CD8-positive, alpha-beta memory T cell (primary cell): ENCODE results near the gene SLC34A1. TPM values are rescaled to one million over a fixed set of nuclear protein-coding genes. Genes with fewer than 3 reads are reported as not detected.

Source experiments
- CTCF ChIA-PET: fragments of 350-600 bp; sonication (Branson Sonifier 250); formaldehyde crosslinking; loops from one replicate; lab custom pipeline; 2021; ENCODE audit warnings: antibody characterized with exemption; lab: Charles Lee
- POLR2A ChIA-PET: fragments of 350-600 bp; sonication (Branson Sonifier 250); formaldehyde crosslinking; loops from one replicate; lab custom pipeline; 2021; ENCODE audit warnings: antibody characterized with exemption; lab: Charles Lee
- DNase-seq, 5 donors: peaks; one replicate each; pipeline versions ENCODE4 v3.0.0 to v3.0.0-alpha.2; 2020 to 2022; ENCODE audit warnings: mixed read lengths in 1 of 5
- H3K27ac ChIP-seq: one replicate; pipeline ENCODE4 v1.7.0; 2013; ENCODE audit warnings: low read depth, mild to moderate bottlenecking, low read length, moderate library complexity
- H3K27me3 ChIP-seq: 2 replicates; pipeline ENCODE4 v1.7.0; 2013; ENCODE audit warnings: low read length, mild to moderate bottlenecking; ENCODE audit not compliant: insufficient read depth, poor library complexity, severe bottlenecking
- H3K36me3 ChIP-seq: 2 replicates; pipeline ENCODE4 v1.7.0; 2013; ENCODE audit warnings: mild to moderate bottlenecking, low read length, moderate library complexity; ENCODE audit not compliant: insufficient read depth
- H3K4me1 ChIP-seq: 2 replicates; pipeline ENCODE4 v1.7.0; 2013; ENCODE audit warnings: mild to moderate bottlenecking, low read length, moderate library complexity; ENCODE audit not compliant: insufficient read depth
- H3K4me3 ChIP-seq: 2 replicates; pipeline ENCODE4 v1.7.0; 2013; ENCODE audit warnings: mild to moderate bottlenecking, low read length
- H3K9me3 ChIP-seq: 2 replicates; pipeline ENCODE4 v1.7.0; 2013; ENCODE audit warnings: mild to moderate bottlenecking, low read length
- H3K27ac Mint-ChIP-seq, 8 donors: one replicate each; pipeline ENCODE4 v1.8.0; 2020 to 2021; ENCODE audit warnings: mixed read lengths in 8 of 8, mild to moderate bottlenecking in 6 of 8, inconsistent platforms in 3 of 8, moderate library complexity in 3 of 8
- H3K27me3 Mint-ChIP-seq, 2 donors: one replicate each; pipeline ENCODE4 v1.8.0; 2020 to 2021; ENCODE audit warnings: mixed read lengths in 2 of 2, mild to moderate bottlenecking in 1 of 2, moderate library complexity in 1 of 2
- H3K36me3 Mint-ChIP-seq, 3 donors: one replicate each; pipeline ENCODE4 v1.8.0; 2020 to 2021; ENCODE audit warnings: mixed read lengths in 3 of 3, inconsistent platforms in 1 of 3, mild to moderate bottlenecking in 1 of 3
- H3K4me1 Mint-ChIP-seq, 3 donors: one replicate each; pipeline ENCODE4 v1.8.0; 2020 to 2021; ENCODE audit warnings: mixed read lengths in 3 of 3, inconsistent platforms in 1 of 3, mild to moderate bottlenecking in 1 of 3
- H3K4me3 Mint-ChIP-seq, 7 donors: one replicate each; pipeline ENCODE4 v1.8.0; 2020 to 2021; ENCODE audit warnings: mixed read lengths in 7 of 7, mild to moderate bottlenecking in 6 of 7, moderate library complexity in 4 of 7, inconsistent platforms in 2 of 7
- H3K9me3 Mint-ChIP-seq, 5 donors: one replicate each; pipeline ENCODE4 v1.8.0; 2020 to 2022; ENCODE audit warnings: mixed read lengths in 5 of 5, mild to moderate bottlenecking in 3 of 5, moderate library complexity in 2 of 5, inconsistent platforms in 1 of 5
- polyA plus RNA-seq: library from polyadenylated mRNA; unstranded; fragments of 300-500 nt; fragmentation: Illumina TruSeq; gene quantifications from one replicate; pipeline ENCODE4 v1.2.3, GENCODE V29; 2021
- total RNA-seq, 2 experiments: library from RNA; stranded (reverse); gene quantifications; one replicate each; pipeline ENCODE4 v1.2.3, GENCODE V29; 2021

SLC34A1 gene
- total and polyA plus RNA-seq, 3 experiments from 2014 or later = 0.09 to 0.17 TPM; not detected in 1

DNA sequence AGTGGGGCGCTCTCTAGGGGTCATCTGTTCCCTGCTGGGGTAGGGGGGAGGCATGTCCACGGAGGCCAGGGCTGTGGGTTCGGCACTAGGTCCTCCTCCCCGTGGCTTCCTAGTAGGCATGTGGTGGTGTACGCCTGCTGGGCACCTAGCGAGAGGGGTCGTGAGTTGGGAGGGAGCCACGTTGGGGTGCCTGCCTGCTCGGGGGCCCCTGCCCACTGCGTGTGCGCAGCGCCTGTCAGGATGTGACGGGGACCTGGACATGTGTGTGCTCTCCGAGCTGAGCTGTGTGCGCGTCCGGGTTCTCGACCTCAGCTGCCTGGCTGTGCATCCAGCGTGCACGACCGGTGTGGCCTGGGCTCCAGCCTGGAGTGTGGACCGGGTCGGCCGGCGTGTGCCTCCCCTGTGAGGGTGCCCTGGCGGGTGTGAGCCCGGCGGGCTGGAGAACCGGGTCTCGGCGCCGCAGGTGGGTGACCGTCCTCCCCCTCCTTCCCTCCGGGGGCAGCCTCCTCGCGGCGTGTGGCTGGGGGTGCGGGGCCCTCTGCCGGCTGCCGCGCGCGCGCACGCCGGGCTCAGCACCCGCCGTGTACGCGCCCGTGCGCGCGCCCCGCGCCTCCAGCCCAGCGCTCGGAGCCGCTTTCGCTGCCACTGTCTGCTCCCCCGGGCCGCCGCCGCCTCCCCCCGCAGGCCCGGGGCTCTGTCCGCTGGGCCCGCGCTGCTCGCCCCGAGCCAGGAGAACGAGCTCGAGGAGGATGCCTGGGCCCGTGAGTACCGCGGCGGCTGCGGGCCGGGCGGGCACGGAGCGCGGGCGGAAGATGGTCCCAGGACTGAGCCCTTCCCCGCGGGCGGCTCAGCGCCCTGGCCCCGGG is 62.2 kb downstream of the SLC34A1 start, which contains the start of gene PRR7:
PRR7 (plus strand) TSS at position 615 of the 866 bp plus-strand sequence. CDS start 8,254 bp downstream, outside the sequence.
- H3K9me3 ChIP-seq = no peaks in the 10 kb centered on the region
- no peaks in the 10 kb centered on the region for H3K9me3 Mint-ChIP-seq
- H3K4me3 Mint-ChIP-seq = peak within 1 kb of the TSS; percentile 74 to 92 (median 85)
- no peaks in the 10 kb centered on the region for H3K27me3 Mint-ChIP-seq
- CTCF ChIA-PET = interaction anchor here (0.6 to 20.8 kb wide), 15 partner anchors 8 to 137 kb away, joined by 3 to 326 read pairs (median 4); partner anchors contain the start of genes F12, GRK6 and PFN3
- H3K4me3 ChIP-seq = peak within 1 kb of the TSS; percentile 56
- peaks cover 0 to 19% (median 0%) of the 10 kb centered on the region in 3 donors for H3K36me3 Mint-ChIP-seq
- peak; percentile 58 to 85 (median 81) for DNase-seq
- no peaks in the 10 kb centered on the region for H3K27me3 ChIP-seq
- H3K27ac Mint-ChIP-seq = peak within 1 kb of the TSS; percentile 83 to 100 (median 98)
- peaks cover 8% of the 10 kb centered on the region for H3K36me3 ChIP-seq
- H3K27ac ChIP-seq = peak within 1 kb of the TSS; percentile 66
- POLR2A ChIA-PET = interaction anchor here (0.9 to 8.6 kb wide), 11 partner anchors 9 to 331 kb away, joined by 3 to 154 read pairs (median 7); partner anchors contain the start of genes GRK6 and LMAN2
- H3K4me1 Mint-ChIP-seq = peaks cover 39 to 55% (median 40%) of the 10 kb centered on the region in 3 donors
- H3K4me1 ChIP-seq = peaks cover 32% of the 10 kb centered on the region

DNA sequence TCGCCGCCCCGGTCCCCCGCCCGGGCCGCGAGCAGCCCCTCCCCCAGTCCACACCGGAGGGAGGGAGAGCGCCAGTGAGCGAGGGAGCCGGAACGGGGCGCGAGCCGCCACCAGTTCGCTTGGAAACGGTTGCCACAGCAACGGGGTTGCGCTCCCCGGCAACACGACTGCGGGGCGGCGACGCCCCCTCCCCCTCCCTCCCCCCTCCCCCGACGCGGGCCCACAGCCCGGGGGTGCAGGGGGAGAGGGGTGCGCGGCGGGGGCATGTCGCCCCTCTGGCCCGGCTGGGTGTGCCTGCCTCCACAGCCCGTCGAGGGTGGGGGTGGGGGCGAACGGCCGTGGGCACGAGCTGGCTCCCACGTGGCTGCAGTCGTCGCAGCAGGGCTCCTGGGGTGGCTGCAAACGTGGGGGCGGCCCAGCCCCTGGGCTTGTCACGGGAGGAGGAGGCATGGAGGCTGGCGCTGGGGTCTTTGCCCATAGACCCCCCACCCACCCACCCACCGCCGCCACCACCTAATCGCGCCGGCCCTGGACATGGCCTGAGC is 62.9 kb downstream of the SLC34A1 start:
- DNase-seq = peak; percentile 67 to 91 (median 81)
- peaks cover 32% of the 10 kb centered on the region for H3K4me1 ChIP-seq
- peaks cover 41 to 59% (median 42%) of the 10 kb centered on the region in 3 donors for H3K4me1 Mint-ChIP-seq
- peaks cover 0 to 12% (median 0%) of the 10 kb centered on the region in 3 donors for H3K36me3 Mint-ChIP-seq
- H3K27ac Mint-ChIP-seq = peak overlapping the region in 3 of 8 donors; percentile 79 to 97 (median 90)
- H3K4me3 ChIP-seq = peak overlapping the region; percentile 37
- H3K27me3 Mint-ChIP-seq = no peaks in the 10 kb centered on the region
- ChIA-PET POLR2A (interaction anchor here (0.6 to 8.6 kb wide), 9 partner anchors 8 to 314 kb away, joined by 3 to 154 read pairs (median 9); partner anchors contain the start of genes GRK6 and LMAN2), CTCF (interaction anchor here (1.1 to 20.8 kb wide), 8 partner anchors 10 to 137 kb away, joined by 3 to 326 read pairs (median 6); partner anchors contain the start of genes F12, GRK6 and PFN3)
- peak overlapping the region; percentile 66 for H3K27ac ChIP-seq
- peak overlapping the region in 5 of 7 donors; percentile 63 to 78 (median 72) for H3K4me3 Mint-ChIP-seq
- H3K27me3 ChIP-seq = no peaks in the 10 kb centered on the region
- H3K9me3 Mint-ChIP-seq = no peaks in the 10 kb centered on the region
- no peaks in the 10 kb centered on the region for H3K9me3 ChIP-seq
- H3K36me3 ChIP-seq = peaks cover under 1% of the 10 kb centered on the region

DNA sequence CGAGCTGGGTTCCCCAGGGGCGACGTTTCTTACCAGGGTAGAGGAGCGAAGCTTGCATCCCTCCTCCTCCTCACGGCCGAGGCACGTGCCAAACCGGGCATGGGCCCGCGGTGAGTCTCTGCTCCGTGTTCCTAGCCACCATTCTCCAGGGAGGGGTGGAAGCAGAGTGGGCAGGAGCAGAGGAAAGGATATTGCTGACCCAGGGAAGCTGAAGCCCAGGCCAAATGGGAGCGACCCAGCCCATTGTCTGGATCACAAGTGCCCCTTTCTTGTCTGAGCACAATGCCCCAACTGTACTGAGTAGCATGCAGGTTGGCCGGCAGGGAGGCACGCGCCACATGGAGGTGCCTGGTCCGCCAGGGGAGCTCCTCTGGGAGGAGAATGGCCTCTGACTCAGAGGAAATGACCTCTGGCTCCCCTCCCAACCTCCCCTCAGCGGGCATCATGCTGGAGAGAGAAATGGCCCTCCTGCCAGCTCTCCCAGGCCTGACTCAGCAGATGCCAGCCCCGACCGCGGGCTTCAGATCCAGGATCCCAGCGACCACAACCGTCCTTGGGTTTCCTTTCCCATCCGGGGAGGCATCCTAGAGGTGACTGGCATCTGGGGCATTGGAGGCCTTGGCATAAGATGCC is 63.5 kb downstream of the SLC34A1 start:
- H3K27me3 ChIP-seq = no peaks in the 10 kb centered on the region
- POLR2A ChIA-PET = interaction anchor here (0.6 to 8.6 kb wide), 9 partner anchors 7 to 315 kb away, joined by 3 to 154 read pairs (median 9); partner anchors contain the start of genes GRK6 and LMAN2
- peak overlapping the region; percentile 43 for H3K27ac ChIP-seq
- H3K27me3 Mint-ChIP-seq = no peaks in the 10 kb centered on the region
- peak overlapping the region in 5 of 8 donors; percentile 63 to 97 (median 90) for H3K27ac Mint-ChIP-seq
- peaks cover 0 to 6% (median 0%) of the 10 kb centered on the region in 3 donors for H3K36me3 Mint-ChIP-seq
- CTCF ChIA-PET = interaction anchor here (0.9 to 20.8 kb wide), 10 partner anchors 10 to 138 kb away, joined by 3 to 326 read pairs (median 5); partner anchors contain the start of genes F12, GRK6 and PFN3
- H3K36me3 ChIP-seq = no peaks in the 10 kb centered on the region
- H3K4me3 Mint-ChIP-seq = peak overlapping the region; percentile 63 to 82 (median 75)
- DNase-seq = peak in 1 of 5 donors; percentile 56
- H3K9me3 ChIP-seq = no peaks in the 10 kb centered on the region
- peaks cover 38 to 54% (median 42%) of the 10 kb centered on the region in 3 donors for H3K4me1 Mint-ChIP-seq
- H3K4me3 ChIP-seq = peak overlapping the region; percentile 32
- H3K4me1 ChIP-seq = peaks cover 32% of the 10 kb centered on the region
- no peaks in the 10 kb centered on the region for H3K9me3 Mint-ChIP-seq

Other genes with a start within 250 kb of the SLC34A1 start
- gene RAB24, start 80.7 kb upstream of the SLC34A1 start, total RNA-seq = 10 to 100 TPM; 26.1 to 28.3 TPM
- 22.9 TPM for gene RAB24, start 80.7 kb upstream of the SLC34A1 start, polyA plus RNA-seq
- gene PRELID1, start 80.6 kb upstream of the SLC34A1 start, total RNA-seq = 100 to 1,000 TPM; 342 to 344 TPM
- 235 TPM for gene PRELID1, start 80.6 kb upstream of the SLC34A1 start, polyA plus RNA-seq
- 10 to 100 TPM; 10.2 to 13.4 TPM for gene MXD3, start 72.5 kb upstream of the SLC34A1 start, total RNA-seq
- 0.79 TPM for gene MXD3, start 72.5 kb upstream of the SLC34A1 start, polyA plus RNA-seq
- 100 to 1,000 TPM; 112 to 126 TPM for gene LMAN2, start 32.8 kb upstream of the SLC34A1 start, total RNA-seq
- gene LMAN2, start 32.8 kb upstream of the SLC34A1 start, polyA plus RNA-seq = 276 TPM
- 10 to 100 TPM; 60.5 to 61.9 TPM for gene RGS14, start 26.5 kb upstream of the SLC34A1 start, total RNA-seq
- 83.5 TPM for gene RGS14, start 26.5 kb upstream of the SLC34A1 start, polyA plus RNA-seq
- not detected for gene PFN3, start 16.2 kb downstream of the SLC34A1 start, total RNA-seq
- not detected for gene PFN3, start 16.2 kb downstream of the SLC34A1 start, polyA plus RNA-seq
- 10 to 100 TPM in 1 of 2 experiments, 1 to 10 TPM in 1; 9.2 to 10.3 TPM for gene F12, start 25.1 kb downstream of the SLC34A1 start, total RNA-seq
- gene F12, start 25.1 kb downstream of the SLC34A1 start, polyA plus RNA-seq = 1.9 TPM
- 100 to 1,000 TPM; 180 to 185 TPM for gene GRK6, start 42.2 kb downstream of the SLC34A1 start, total RNA-seq
- 201 TPM for gene GRK6, start 42.2 kb downstream of the SLC34A1 start, polyA plus RNA-seq
- 10 to 100 TPM; 14.7 to 15.3 TPM for gene PRR7, start 62.4 kb downstream of the SLC34A1 start, total RNA-seq
- 22.1 TPM for gene PRR7, start 62.4 kb downstream of the SLC34A1 start, polyA plus RNA-seq
- gene DBN1, start 89.2 kb downstream of the SLC34A1 start, total RNA-seq = 10 to 100 TPM; 47.9 to 50.5 TPM
- 28.1 TPM for gene DBN1, start 89.2 kb downstream of the SLC34A1 start, polyA plus RNA-seq
- gene PDLIM7, start 113.2 kb downstream of the SLC34A1 start, total RNA-seq = 10 to 100 TPM; 28.4 to 30.4 TPM
- gene PDLIM7, start 113.2 kb downstream of the SLC34A1 start, polyA plus RNA-seq = 6.0 TPM
- gene DOK3, start 125.4 kb downstream of the SLC34A1 start, total RNA-seq = 1 to 10 TPM; 4.2 to 5.1 TPM
- gene DOK3, start 125.4 kb downstream of the SLC34A1 start, polyA plus RNA-seq = 0.08 TPM
- gene DDX41, start 132.5 kb downstream of the SLC34A1 start, total RNA-seq = 100 to 1,000 TPM; 160 to 164 TPM
- 61.7 TPM for gene DDX41, start 132.5 kb downstream of the SLC34A1 start, polyA plus RNA-seq
- gene FAM193B, start 170.1 kb downstream of the SLC34A1 start, total RNA-seq = 10 to 100 TPM; 72.9 to 76.6 TPM
- 8.5 TPM for gene FAM193B, start 170.1 kb downstream of the SLC34A1 start, polyA plus RNA-seq
- gene TMED9, start 207.8 kb downstream of the SLC34A1 start, total RNA-seq = 100 to 1,000 TPM; 138 to 142 TPM
- gene TMED9, start 207.8 kb downstream of the SLC34A1 start, polyA plus RNA-seq = 140 TPM
- 10 to 100 TPM; 20.2 to 24.4 TPM for gene B4GALT7, start 215.7 kb downstream of the SLC34A1 start, total RNA-seq
- gene B4GALT7, start 215.7 kb downstream of the SLC34A1 start, polyA plus RNA-seq = 17.7 TPM